PFSK-1 (cell line): Measurements from ENCODE around the gene TRIM8.

Source experiments
- POLR2AphosphoS5 ChIP-seq: IDR thresholded peaks from 2 replicates; pipeline ENCODE4 v1.6.1; 2012; ENCODE audit warnings: low read depth, mild to moderate bottlenecking, control low read depth, low read length, moderate library complexity
- TF ChIP-seq, protein P1 (sequence below), 2 experiments: IDR thresholded peaks; 2 replicates each; pipeline versions ENCODE4 v1.6.1 to v1.8.0; 2011 to 2012; ENCODE audit warnings: low read depth in 2 of 2, low read length in 2 of 2, control low read depth in 1 of 2, inconsistent platforms in 1 of 2, mild to moderate bottlenecking in 1 of 2, moderate library complexity in 1 of 2; ENCODE audit not compliant: insufficient read depth in 1 of 2

DNA sequence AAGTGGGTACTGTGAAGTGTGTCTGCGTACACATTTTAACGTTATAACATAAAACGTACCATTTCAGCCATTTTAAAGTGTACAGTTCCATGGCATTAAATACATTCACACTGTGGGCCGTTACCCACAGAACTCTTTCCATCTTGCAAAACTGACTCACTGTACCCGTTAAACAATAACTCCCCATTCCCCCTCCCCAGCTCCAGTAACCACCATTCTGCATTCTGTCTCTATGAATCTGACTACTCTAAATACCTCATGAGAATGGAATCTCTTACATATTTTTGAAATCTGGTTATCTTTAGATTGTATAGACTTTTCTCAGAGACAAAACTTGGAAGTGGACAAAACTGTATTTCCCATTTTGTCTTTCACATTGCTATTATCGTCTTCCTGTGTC lies 60.6 kb downstream of the TRIM8 start:
- TF ChIP-seq POLR2AphosphoS5 = no peak
- TF ChIP-seq, protein P1, sequence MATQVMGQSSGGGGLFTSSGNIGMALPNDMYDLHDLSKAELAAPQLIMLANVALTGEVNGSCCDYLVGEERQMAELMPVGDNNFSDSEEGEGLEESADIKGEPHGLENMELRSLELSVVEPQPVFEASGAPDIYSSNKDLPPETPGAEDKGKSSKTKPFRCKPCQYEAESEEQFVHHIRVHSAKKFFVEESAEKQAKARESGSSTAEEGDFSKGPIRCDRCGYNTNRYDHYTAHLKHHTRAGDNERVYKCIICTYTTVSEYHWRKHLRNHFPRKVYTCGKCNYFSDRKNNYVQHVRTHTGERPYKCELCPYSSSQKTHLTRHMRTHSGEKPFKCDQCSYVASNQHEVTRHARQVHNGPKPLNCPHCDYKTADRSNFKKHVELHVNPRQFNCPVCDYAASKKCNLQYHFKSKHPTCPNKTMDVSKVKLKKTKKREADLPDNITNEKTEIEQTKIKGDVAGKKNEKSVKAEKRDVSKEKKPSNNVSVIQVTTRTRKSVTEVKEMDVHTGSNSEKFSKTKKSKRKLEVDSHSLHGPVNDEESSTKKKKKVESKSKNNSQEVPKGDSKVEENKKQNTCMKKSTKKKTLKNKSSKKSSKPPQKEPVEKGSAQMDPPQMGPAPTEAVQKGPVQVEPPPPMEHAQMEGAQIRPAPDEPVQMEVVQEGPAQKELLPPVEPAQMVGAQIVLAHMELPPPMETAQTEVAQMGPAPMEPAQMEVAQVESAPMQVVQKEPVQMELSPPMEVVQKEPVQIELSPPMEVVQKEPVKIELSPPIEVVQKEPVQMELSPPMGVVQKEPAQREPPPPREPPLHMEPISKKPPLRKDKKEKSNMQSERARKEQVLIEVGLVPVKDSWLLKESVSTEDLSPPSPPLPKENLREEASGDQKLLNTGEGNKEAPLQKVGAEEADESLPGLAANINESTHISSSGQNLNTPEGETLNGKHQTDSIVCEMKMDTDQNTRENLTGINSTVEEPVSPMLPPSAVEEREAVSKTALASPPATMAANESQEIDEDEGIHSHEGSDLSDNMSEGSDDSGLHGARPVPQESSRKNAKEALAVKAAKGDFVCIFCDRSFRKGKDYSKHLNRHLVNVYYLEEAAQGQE (IDR thresholded peaks at IDR 0.05; ENCODE audit: insufficient read depth in 1 of 2, low read depth in 2 of 2, low read length in 2 of 2) = no peak
